GM20000 (cell line): ENCODE data around the gene FBXO30.

Experiments used
- DNase-seq: peaks from one replicate; pipeline ENCODE4 v3.0.0; 2012; ENCODE audit warnings: low spot score
- CTCF ChIP-seq: IDR thresholded peaks from 2 replicates; pipeline ENCODE4 v1.5.1; 2012; ENCODE audit warnings: mild to moderate bottlenecking, control low read depth; ENCODE audit errors: extremely low read depth, missing control alignments

Gene FBXO30

GRCh38 chr6:145814501-145815308 lies at the start of gene FBXO30:
TSS of gene FBXO30 (minus strand) at chr6:145814795. CDS start at chr6:145806405, 8,390 bp downstream.
- peak; percentile 92 for DNase-seq
- TF ChIP-seq CTCF, result no peak

DNA sequence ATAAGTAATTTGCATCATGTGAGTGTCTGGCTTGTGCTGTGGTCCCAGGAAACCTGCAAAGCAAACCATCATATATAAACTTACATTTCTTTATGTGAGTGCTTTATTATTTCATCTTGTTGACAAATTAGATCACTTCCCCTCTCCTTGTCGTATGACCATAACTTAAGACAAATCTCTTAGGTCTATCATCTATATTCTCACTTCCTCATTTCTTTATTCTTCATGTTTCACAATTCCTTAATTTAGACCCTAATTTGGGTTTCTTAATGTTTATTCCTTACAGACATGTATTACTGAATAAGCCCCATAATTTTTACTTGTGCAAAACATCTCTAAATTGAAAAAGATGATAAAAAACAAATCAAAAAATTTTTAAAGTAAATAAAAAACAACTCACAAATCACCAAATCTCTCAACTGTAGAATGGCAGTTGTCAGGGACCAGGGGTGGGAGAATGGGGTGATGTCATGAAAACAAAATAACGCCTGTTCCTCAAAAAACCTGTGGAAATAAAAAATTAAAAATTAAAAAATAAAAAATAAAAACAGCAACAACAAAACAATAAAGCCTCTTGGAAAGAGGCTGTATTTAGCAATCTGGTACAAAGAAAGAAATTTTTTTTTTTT lies 49.5 kb upstream of the FBXO30 start:
- DNase-seq, result peak; percentile 8
- TF ChIP-seq CTCF, result no peak

- no peak for TF ChIP-seq CTCF
- no peak for DNase-seq
Observed at GRCh38 chr6:145863366-145863765, 48.8 kb upstream of the FBXO30 start.

DNA sequence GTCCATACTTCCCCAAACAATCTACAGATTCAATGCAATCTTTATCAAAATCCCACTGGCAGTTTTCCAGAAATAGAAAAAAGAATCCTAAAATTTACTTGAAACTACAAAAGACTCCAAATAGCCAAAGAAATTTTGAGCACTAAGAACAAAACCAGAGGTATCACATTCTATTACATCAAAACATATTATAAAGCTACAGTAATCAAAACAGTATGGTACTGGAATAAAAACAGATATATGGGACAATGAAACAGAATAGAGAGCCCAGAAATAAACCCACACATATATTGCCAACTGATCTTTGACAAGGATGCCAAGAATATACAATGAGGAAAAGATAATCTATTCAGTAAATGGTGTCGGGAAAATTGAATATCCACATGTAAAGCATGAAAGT lies 46.0 kb upstream of the FBXO30 start:
- TF ChIP-seq CTCF, result no peak
- no peak for DNase-seq

- no peak for DNase-seq
- TF ChIP-seq CTCF, result no peak
Observed at GRCh38 chr6:145850671-145851070, 36.1 kb upstream of the FBXO30 start.

GRCh38 chr6:145848541-145848940 lies 33.9 kb upstream of the FBXO30 start:
- no peak for DNase-seq
- TF ChIP-seq CTCF, result no peak

- no peak for TF ChIP-seq CTCF
- DNase-seq, result no peak
Observed at GRCh38 chr6:145845557-145845956, 31.0 kb upstream of the FBXO30 start.
